ENCODE measurements around the gene FBXO47.

DNA sequence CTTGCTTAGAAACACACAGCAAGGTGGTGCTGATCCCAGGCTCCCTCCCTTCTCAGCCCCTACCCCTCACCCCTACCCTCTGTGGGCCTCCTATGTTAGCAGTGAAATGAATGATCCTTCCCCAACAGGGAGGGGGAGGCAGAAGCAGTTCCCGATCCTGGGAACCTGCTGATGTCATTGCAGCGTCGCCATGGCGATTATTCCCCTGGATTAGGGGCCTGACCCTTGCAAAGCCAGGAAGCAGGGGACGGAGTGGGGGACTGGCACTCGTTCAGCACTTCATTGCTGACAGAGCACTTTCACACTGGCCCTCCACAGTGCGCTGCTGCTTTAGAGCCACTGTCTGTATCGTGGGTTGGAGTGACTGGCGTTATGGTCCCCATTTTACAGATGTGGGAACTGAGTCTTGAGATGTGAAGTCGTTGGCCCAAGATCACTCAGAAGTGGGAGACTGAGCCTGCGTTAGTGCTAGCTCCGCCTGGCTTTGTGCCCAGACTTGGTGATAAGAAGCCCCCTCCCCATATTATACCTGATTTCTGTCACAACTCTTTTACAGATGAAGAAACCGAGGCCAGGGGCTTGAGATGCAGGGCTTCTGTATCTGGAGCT is 70.8 kb downstream of the FBXO47 start:
- TF ChIP-seq POLR2A (IDR thresholded peaks at IDR 0.05) = no peak
- TF ChIP-seq, protein P1, sequence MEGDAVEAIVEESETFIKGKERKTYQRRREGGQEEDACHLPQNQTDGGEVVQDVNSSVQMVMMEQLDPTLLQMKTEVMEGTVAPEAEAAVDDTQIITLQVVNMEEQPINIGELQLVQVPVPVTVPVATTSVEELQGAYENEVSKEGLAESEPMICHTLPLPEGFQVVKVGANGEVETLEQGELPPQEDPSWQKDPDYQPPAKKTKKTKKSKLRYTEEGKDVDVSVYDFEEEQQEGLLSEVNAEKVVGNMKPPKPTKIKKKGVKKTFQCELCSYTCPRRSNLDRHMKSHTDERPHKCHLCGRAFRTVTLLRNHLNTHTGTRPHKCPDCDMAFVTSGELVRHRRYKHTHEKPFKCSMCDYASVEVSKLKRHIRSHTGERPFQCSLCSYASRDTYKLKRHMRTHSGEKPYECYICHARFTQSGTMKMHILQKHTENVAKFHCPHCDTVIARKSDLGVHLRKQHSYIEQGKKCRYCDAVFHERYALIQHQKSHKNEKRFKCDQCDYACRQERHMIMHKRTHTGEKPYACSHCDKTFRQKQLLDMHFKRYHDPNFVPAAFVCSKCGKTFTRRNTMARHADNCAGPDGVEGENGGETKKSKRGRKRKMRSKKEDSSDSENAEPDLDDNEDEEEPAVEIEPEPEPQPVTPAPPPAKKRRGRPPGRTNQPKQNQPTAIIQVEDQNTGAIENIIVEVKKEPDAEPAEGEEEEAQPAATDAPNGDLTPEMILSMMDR (IDR thresholded peaks at IDR 0.05) = no peak

All from body of pancreas (tissue), 4 donors.